K562 (cell line): Measurements from ENCODE around the gene KCNIP2. TPM values are rescaled to one million over a fixed set of nuclear protein-coding genes. Genes with fewer than 3 reads are reported as not detected.

Source experiments
- ATAC-seq: fragments of 200-7000 bp; cut with Tn5 transposase; 3 replicates; pipeline ENCODE4 v1.9.1; 2020; ENCODE audit warnings: moderate library complexity
- BruUV-seq: library from RNA; stranded (reverse); fragments of 400-500 nt; replicated peaks from 2 replicates; lab custom pipeline; 2021; lab: Mats Ljungman, UMichigan
- CTCF ChIA-PET: fragments of 300-600 bp; formaldehyde crosslinking; extraction: SDS; loops from one replicate; lab custom pipeline; 2021; ENCODE audit warnings: low intra/inter-chr PET ratio; lab: Yijun Ruan, JAX
- POLR2A ChIA-PET: fragments of 300-600, 350-650 bp; sonication (Branson Sonifier 250); formaldehyde crosslinking; extraction: SDS; loops from one replicate; lab custom pipeline; 2021; ENCODE audit warnings: antibody characterized with exemption, inconsistent platforms; lab: Yijun Ruan, JAX
- DNase-seq, 4 experiments: peaks; one replicate each; pipeline versions ENCODE4 v3.0.0 to v3.0.0-alpha.2; 2011 to 2018; ENCODE audit warnings: low spot score in 3 of 4, mixed read lengths in 3 of 4; ENCODE audit errors: extremely low read depth in 1 of 4
- FAIRE-seq: peaks from 2 replicates; lab custom pipeline; 2011; peaks lifted over from hg19 to GRCh38; lab: Jason Lieb, UNC
- H2AFZ ChIP-seq: 2 replicates; pipeline ENCODE4 v1.6.0; 2011; ENCODE audit warnings: low read depth, low read length, control low read depth, inconsistent platforms
- H3K27ac ChIP-seq: fragments of 200-600 bp; 3 replicates; pipeline ENCODE4 v1.8.0; 2011; ENCODE audit warnings: low read depth, mild to moderate bottlenecking, control low read depth, inconsistent platforms, low read length, moderate library complexity, mixed read lengths; ENCODE audit errors: extremely low read depth
- H3K27me3 ChIP-seq, 2 experiments: fragments of 300-600 bp in 1 of 2; 2 replicates in 1 of 2; 3 replicates in 1 of 2; pipeline versions ENCODE4 v1.6.0 to v1.8.0; 2011; ENCODE audit warnings: inconsistent platforms in 2 of 2, low read length in 2 of 2, mild to moderate bottlenecking in 1 of 2, mixed read lengths in 1 of 2, moderate library complexity in 1 of 2; ENCODE audit not compliant: control insufficient read depth in 2 of 2, insufficient read depth in 2 of 2
- H3K36me3 ChIP-seq: fragments of 300-600 bp; 3 replicates; pipeline ENCODE4 v1.8.0; 2011; ENCODE audit warnings: mild to moderate bottlenecking, low read length, inconsistent platforms; ENCODE audit not compliant: control insufficient read depth, insufficient read depth
- H3K4me1 ChIP-seq, 2 experiments: fragments of 200-600 bp in 1 of 2; replicated peaks in 1 of 2; 2 replicates in 1 of 2; 3 replicates in 1 of 2; pipeline versions ENCODE4 v1.5.1 to v1.8.0; 2011; ENCODE audit warnings: inconsistent platforms in 2 of 2, low read length in 2 of 2, mild to moderate bottlenecking in 1 of 2, mixed read lengths in 1 of 2, moderate library complexity in 1 of 2; ENCODE audit not compliant: control insufficient read depth in 2 of 2, insufficient read depth in 2 of 2
- H3K4me2 ChIP-seq: 2 replicates; pipeline ENCODE4 v1.6.1; 2011; ENCODE audit warnings: low read length, control low read depth, inconsistent platforms, mixed read lengths; ENCODE audit not compliant: insufficient read depth
- H3K4me3 ChIP-seq: fragments of 200-600 bp; sonication (generic), shearing (Covaris generic); 2 replicates; pipeline ENCODE4 v1.5.1; 2016; ENCODE audit warnings: control low read depth, inconsistent platforms
- H3K79me2 ChIP-seq: fragments of 200-600 bp; 3 replicates; pipeline ENCODE4 v1.8.0; 2011; ENCODE audit warnings: low read length, inconsistent platforms; ENCODE audit not compliant: control insufficient read depth, insufficient read depth
- H3K9ac ChIP-seq, 2 experiments: 2 replicates each; pipeline versions ENCODE4 v1.6.0 to v1.6.1; 2011; ENCODE audit warnings: low read depth in 2 of 2, low read length in 2 of 2, control low read depth in 1 of 2, inconsistent platforms in 1 of 2, mild to moderate bottlenecking in 1 of 2, mixed read lengths in 1 of 2; ENCODE audit not compliant: insufficient read depth in 1 of 2
- H3K9me1 ChIP-seq: one replicate; pipeline ENCODE4 v1.6.0; 2011; ENCODE audit warnings: inconsistent platforms, mild to moderate bottlenecking, low read length, moderate library complexity; ENCODE audit not compliant: control insufficient read depth, insufficient read depth
- H3K9me3 ChIP-seq: replicated peaks from 2 replicates; pipeline ENCODE4 v1.5.1; 2011; ENCODE audit warnings: low read depth, low read length, inconsistent platforms; ENCODE audit not compliant: control insufficient read depth, insufficient read depth
- H4K20me1 ChIP-seq: replicated peaks from 2 replicates; pipeline ENCODE4 v1.6.1; 2011; ENCODE audit warnings: low read length, inconsistent platforms, mixed read lengths; ENCODE audit not compliant: control insufficient read depth, insufficient read depth
- BRCA1 ChIP-seq, 2 experiments: fragments of 450-650 bp in 1 of 2; sonication (generic) in 1 of 2; formaldehyde crosslinking in 1 of 2; IDR thresholded peaks; 2 replicates each; pipeline versions ENCODE4 v1.5.0 to v1.6.1; 2017 to 2020; ENCODE audit warnings: mild to moderate bottlenecking in 1 of 2, missing genetic modification reagents in 1 of 2
- PKNOX1 ChIP-seq: fragments of 450-650 bp; IDR thresholded peaks from 2 replicates; pipeline ENCODE4 v1.6.1; 2016
- PRDM10 ChIP-seq: fragments of 450-650 bp; IDR thresholded peaks from 2 replicates; pipeline ENCODE4 v1.6.1; 2018; ENCODE audit not compliant: partially characterized antibody
- TCFL5 ChIP-seq: fragments of 250-450 bp; sonication (Bioruptor Pico); conservative IDR thresholded peaks from 2 replicates; pipeline ENCODE4 v1.6.1; 2021; ENCODE audit warnings: mild to moderate bottlenecking, moderate library complexity, matching md5 sums
- WGBS: fragments of 100-300 bp; shearing (Covaris generic); methylation state at CpG from one replicate; pipeline ENCODE4 v1.1.6; 2016; ENCODE audit warnings: low coverage, mixed read lengths; ENCODE audit not compliant: insufficient coverage; ENCODE audit errors: missing lambda C conversion rate; 5-methylcytosine and 5-hydroxymethylcytosine counted together
- in situ Hi-C: fragments of 300-500 bp; cut with MboI; formaldehyde crosslinking; loops from 4 replicates; pipeline ENCODE4 v1.15.0; 2018; ENCODE audit warnings: inconsistent platforms, mixed read lengths
- intact Hi-C: fragments of 100-400 bp; cut with micrococcal nuclease; formaldehyde crosslinking; loops from 2 replicates; pipeline ENCODE4 v1.14.2; 2022
- polyA plus RNA-seq, 8 experiments: library from polyadenylated mRNA; depleted of rRNA in 4 of 8; stranded (reverse) in 5 of 8; unstranded in 3 of 8; fragments of >200 nt; fragmentation: Nextera tagmentation in 2 of 8; fragmentation: Illumina TruSeq in 1 of 8; extraction: Ambion mirVana in 2 of 8; extraction: Trizol in 1 of 8; gene quantifications; 2 replicates each; pipeline versions ENCODE4 v1.2.1 to v1.2.3, GENCODE V29; 2011 to 2014; ENCODE audit warnings: inconsistent platforms in 1 of 8, missing spikeins in 1 of 8
- total RNA-seq, 7 experiments: library from RNA; depleted of rRNA in 6 of 7; stranded (reverse); fragments of >200 nt in 6 of 7; fragmentation: Illumina TruSeq in 2 of 7; extraction: Trizol in 2 of 7; gene quantifications; 2 replicates each; pipeline versions ENCODE4 v1.2.1 to v1.2.3, GENCODE V29; 2011 to 2021; ENCODE audit warnings: low replicate concordance in 1 of 7

Gene KCNIP2
- total and polyA plus RNA-seq, 9 of the 15 experiments (the other 6 are each of a cell fraction or from before 2014, with no cell fraction given), result 2.5 to 7.6 (median 4.1) TPM

GRCh38 chr10:101781984-101782810, 61.4 kb downstream of the KCNIP2 start:
- no peaks in the 10 kb centered on the region for H3K9me3 ChIP-seq
- ATAC-seq, result no peak
- intact Hi-C loops, result loop anchor here (1.0 to 5.0 kb wide), 3 partner anchors 180 to 570 kb away; no protein-coding TSS in a partner anchor
- no peaks in the 10 kb centered on the region for H3K27me3 ChIP-seq
- DNase-seq, result peak in 1 of 4 experiments; percentile 17
- in situ Hi-C loops, result loop anchor here (5.0 kb wide), 1 partner anchor 175 kb away; no protein-coding TSS in a partner anchor
- H3K9ac ChIP-seq, result peak overlapping the region; percentile 81 to 92
- H3K9me1 ChIP-seq, result no peaks in the 10 kb centered on the region
- H3K4me3 ChIP-seq, result peak overlapping the region; percentile 73
- H3K36me3 ChIP-seq, result peaks cover 49% of the 10 kb centered on the region
- ChIA-PET CTCF (interaction anchor here (0.9 to 2.6 kb wide), 3 partner anchors 178 to 180 kb away, joined by 3 to 32 read pairs (median 5); no protein-coding TSS in a partner anchor), POLR2A (interaction anchor here (0.6 to 2.9 kb wide), 2 partner anchors 10 to 180 kb away, joined by 3 to 14 read pairs; no protein-coding TSS in a partner anchor)
- H3K79me2 ChIP-seq, result peaks cover 21% of the 10 kb centered on the region
- H3K27ac ChIP-seq, result peak overlapping the region; percentile 65
- FAIRE-seq, result no peak
- peak; percentile 40 for TF ChIP-seq PRDM10
- TF ChIP-seq TCFL5, result no peak
- TF ChIP-seq BRCA1 (IDR thresholded peaks at IDR 0.05), result no peak
- TF ChIP-seq BRCA1 (CRISPR knock-in tag; IDR thresholded peaks at IDR 0.05), result 0 out of 2 replicates have a peak, but pooled peaks have one; percentile 31
- TF ChIP-seq PKNOX1, result no peak
- peak overlapping the region; percentile 81 for H3K4me2 ChIP-seq
- peaks cover 11% of the 10 kb centered on the region for H4K20me1 ChIP-seq
- 8% methylated on average over 8 of the region's 17 CpGs for WGBS
- no TSS peak for BruUV-seq
- peaks cover 17 to 50% of the 10 kb centered on the region in 2 experiments for H3K4me1 ChIP-seq
- H2AFZ ChIP-seq, result peak overlapping the region; percentile 86
